Endodermal cell (in vitro differentiated cells): ENCODE results near the gene PAEP. TPM values are rescaled to one million over a fixed set of nuclear protein-coding genes. Genes with fewer than 3 reads are reported as not detected.

Experiments used
- DNase-seq: peaks from one replicate; pipeline ENCODE4 v3.0.0-alpha.2; 2017
- H3K27ac ChIP-seq: 2 replicates; pipeline ENCODE4 v1.5.1; 2013; ENCODE audit warnings: mild to moderate bottlenecking, low read depth, low read length, moderate library complexity
- H3K27me3 ChIP-seq: 2 replicates; pipeline ENCODE4 v1.6.1; 2013; ENCODE audit warnings: mild to moderate bottlenecking, low read length, moderate library complexity; ENCODE audit not compliant: insufficient read depth, control insufficient read depth, poor library complexity, severe bottlenecking
- H3K36me3 ChIP-seq: 2 replicates; pipeline ENCODE4 v1.7.0; 2013; ENCODE audit warnings: mild to moderate bottlenecking, low read length, moderate library complexity; ENCODE audit not compliant: control insufficient read depth, insufficient read depth
- H3K4me1 ChIP-seq: one replicate; pipeline ENCODE4 v1.7.0; 2013; ENCODE audit warnings: low read length; ENCODE audit not compliant: control insufficient read depth, insufficient read depth
- H3K4me3 ChIP-seq: 2 replicates; pipeline ENCODE4 v1.5.1; 2013; ENCODE audit warnings: mild to moderate bottlenecking, low read length, moderate library complexity
- H3K9ac ChIP-seq: 2 replicates; pipeline ENCODE4 v1.6.1; 2013; ENCODE audit warnings: mild to moderate bottlenecking, low read length, moderate library complexity; ENCODE audit not compliant: poor library complexity, severe bottlenecking; ENCODE audit errors: extremely low read depth
- H3K9me3 ChIP-seq: 2 replicates; pipeline ENCODE4 v1.6.1; 2013; ENCODE audit warnings: mild to moderate bottlenecking, low read length, moderate library complexity; ENCODE audit not compliant: control insufficient read depth
- H3K27ac Mint-ChIP-seq: 2 replicates; pipeline ENCODE4 v1.8.0; 2020; ENCODE audit warnings: mixed read lengths
- H3K27me3 Mint-ChIP-seq: 2 replicates; pipeline ENCODE4 v1.8.0; 2021; ENCODE audit warnings: mild to moderate bottlenecking, mixed read lengths; ENCODE audit not compliant: insufficient read depth
- H3K36me3 Mint-ChIP-seq: 2 replicates; pipeline ENCODE4 v1.8.0; 2020; ENCODE audit warnings: low read depth, mixed read lengths
- H3K4me1 Mint-ChIP-seq: 2 replicates; pipeline ENCODE4 v1.8.0; 2020; ENCODE audit warnings: mixed read lengths
- H3K4me3 Mint-ChIP-seq: 2 replicates; pipeline ENCODE4 v1.8.0; 2020; ENCODE audit warnings: mild to moderate bottlenecking, moderate library complexity, mixed read lengths
- H3K9me3 Mint-ChIP-seq: 2 replicates; pipeline ENCODE4 v1.8.0; 2020; ENCODE audit warnings: mild to moderate bottlenecking, mixed read lengths
- WGBS, 2 experiments: methylation state at CpG; one replicate each; pipeline versions ENCODE4 v1.1.5 to v1.1.7; 2013; ENCODE audit warnings: missing lambda C conversion rate in 2 of 2, mixed read lengths in 1 of 2; ENCODE audit not compliant: insufficient coverage in 1 of 2, insufficient read length in 1 of 2; 5-methylcytosine and 5-hydroxymethylcytosine counted together
- total RNA-seq, 2 donors: library from RNA; stranded (reverse); fragmentation: NEBNext Ultra II Directional in 1 of 2; extraction: Animal tissue kit (Norgen Biotek cat#: 25700) in 1 of 2; gene quantifications; 2 replicates in 1 of 2; 3 replicates in 1 of 2; pipeline ENCODE4 v1.2.1, GENCODE V29; 2021
- TF ChIP-seq, protein P1 (sequence below): fragments of 200-600 bp; sonication (generic); conservative IDR thresholded peaks from 2 replicates; pipeline ENCODE4 v1.5.0; 2021; ENCODE audit warnings: antibody characterized with exemption, mild to moderate bottlenecking

PAEP gene
- total RNA-seq, 2 donors from 2014 or later = not detected

DNA sequence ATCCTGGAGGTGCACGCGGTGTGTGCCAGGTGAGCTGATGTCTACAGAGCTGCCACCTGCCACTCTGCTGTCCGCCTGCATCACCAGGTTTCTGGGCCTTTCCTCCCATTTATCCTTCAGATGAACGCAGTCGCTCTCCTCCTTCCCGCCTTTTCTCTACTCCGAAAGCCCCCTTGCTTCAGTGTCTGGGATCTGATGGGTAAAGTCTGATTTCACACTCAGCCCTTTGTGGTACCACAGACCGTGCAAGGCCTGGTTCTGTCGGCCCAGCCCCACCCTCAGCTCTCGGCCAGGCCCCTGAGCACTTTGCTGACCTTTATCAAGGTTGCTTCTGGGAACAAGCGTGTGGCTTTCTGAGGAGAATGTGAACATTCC lies 45.3 kb downstream of the PAEP start:
- Mint-ChIP-seq H3K27ac (no peak overlapping the region), H3K9me3 (peaks cover 16% of the 10 kb centered on the region), H3K4me1 (no peaks in the 10 kb centered on the region), H3K36me3 (no peaks in the 10 kb centered on the region), H3K27me3 (no peaks in the 10 kb centered on the region), H3K4me3 (no peak overlapping the region)
- H3K4me3 ChIP-seq = no peak overlapping the region
- no peak overlapping the region for H3K9ac ChIP-seq
- no peaks in the 10 kb centered on the region for H3K4me1 ChIP-seq
- H3K9me3 ChIP-seq = no peaks in the 10 kb centered on the region
- H3K27ac ChIP-seq = no peak overlapping the region
- H3K36me3 ChIP-seq = no peaks in the 10 kb centered on the region
- H3K27me3 ChIP-seq = no peaks in the 10 kb centered on the region
- TF ChIP-seq, protein P1, sequence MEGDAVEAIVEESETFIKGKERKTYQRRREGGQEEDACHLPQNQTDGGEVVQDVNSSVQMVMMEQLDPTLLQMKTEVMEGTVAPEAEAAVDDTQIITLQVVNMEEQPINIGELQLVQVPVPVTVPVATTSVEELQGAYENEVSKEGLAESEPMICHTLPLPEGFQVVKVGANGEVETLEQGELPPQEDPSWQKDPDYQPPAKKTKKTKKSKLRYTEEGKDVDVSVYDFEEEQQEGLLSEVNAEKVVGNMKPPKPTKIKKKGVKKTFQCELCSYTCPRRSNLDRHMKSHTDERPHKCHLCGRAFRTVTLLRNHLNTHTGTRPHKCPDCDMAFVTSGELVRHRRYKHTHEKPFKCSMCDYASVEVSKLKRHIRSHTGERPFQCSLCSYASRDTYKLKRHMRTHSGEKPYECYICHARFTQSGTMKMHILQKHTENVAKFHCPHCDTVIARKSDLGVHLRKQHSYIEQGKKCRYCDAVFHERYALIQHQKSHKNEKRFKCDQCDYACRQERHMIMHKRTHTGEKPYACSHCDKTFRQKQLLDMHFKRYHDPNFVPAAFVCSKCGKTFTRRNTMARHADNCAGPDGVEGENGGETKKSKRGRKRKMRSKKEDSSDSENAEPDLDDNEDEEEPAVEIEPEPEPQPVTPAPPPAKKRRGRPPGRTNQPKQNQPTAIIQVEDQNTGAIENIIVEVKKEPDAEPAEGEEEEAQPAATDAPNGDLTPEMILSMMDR = no peak
- 90 to 96% methylated on average over 11 of the region's 11 CpGs for WGBS, 2 experiments
- no peak for DNase-seq

DNA sequence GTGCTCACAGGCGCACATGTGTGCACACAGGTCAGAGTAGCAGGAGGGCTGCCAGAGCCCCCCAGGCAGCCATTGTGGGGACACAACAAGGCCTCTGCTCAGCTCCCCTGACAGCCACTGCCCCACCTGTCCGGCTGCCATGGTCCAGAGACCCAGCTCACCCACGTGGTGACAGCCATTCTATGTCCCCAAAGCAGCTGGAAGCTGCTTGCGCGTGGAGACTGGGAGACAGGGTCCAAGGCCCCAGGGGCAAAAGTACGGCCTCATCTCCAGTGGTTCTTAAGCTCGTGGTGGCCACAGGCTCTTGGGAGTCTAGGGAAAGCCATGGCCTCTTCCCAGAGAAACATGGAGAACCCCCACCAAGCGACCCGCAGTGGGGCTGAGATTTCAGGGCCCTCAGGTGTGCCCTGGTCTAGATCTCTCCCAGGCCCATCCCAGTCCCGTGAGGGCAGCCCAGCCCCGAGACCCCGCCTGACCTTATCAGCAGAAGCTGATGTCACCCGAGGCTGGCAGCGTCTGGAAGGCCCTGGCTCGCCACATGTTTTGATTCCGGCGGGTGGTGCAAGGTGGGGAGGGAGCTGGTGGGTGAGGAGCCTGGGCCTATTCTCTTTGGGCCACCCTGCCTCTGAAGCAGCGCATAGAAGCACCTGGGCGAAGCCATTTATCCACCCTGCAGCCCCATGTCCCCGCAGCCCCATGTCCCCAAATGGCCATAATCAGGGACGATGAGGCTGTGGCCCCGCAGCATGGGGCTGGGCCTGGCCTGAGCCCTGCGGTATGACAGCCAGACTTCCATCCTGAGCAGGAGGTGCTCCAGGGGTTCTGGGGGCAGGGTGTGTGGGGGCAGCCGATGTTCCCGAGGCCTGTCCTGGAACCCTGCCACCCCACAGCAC lies 46.1 kb downstream of the PAEP start:
- no peaks in the 10 kb centered on the region for H3K27me3 Mint-ChIP-seq
- no peaks in the 10 kb centered on the region for H3K4me1 Mint-ChIP-seq
- Histone ChIP-seq H3K27ac (no peak overlapping the region), H3K27me3 (no peaks in the 10 kb centered on the region), H3K36me3 (no peaks in the 10 kb centered on the region), H3K9me3 (no peaks in the 10 kb centered on the region), H3K9ac (no peak overlapping the region), H3K4me1 (no peaks in the 10 kb centered on the region), H3K4me3 (no peak overlapping the region)
- H3K9me3 Mint-ChIP-seq = peaks cover 19% of the 10 kb centered on the region
- no peak overlapping the region for H3K27ac Mint-ChIP-seq
- H3K4me3 Mint-ChIP-seq = no peak overlapping the region
- no peak for DNase-seq
- 92 to 93% methylated on average over 6 to 25 of the region's 25 CpGs for WGBS, 2 experiments
- H3K36me3 Mint-ChIP-seq = no peaks in the 10 kb centered on the region
- TF ChIP-seq, protein P1 = no peak

DNA sequence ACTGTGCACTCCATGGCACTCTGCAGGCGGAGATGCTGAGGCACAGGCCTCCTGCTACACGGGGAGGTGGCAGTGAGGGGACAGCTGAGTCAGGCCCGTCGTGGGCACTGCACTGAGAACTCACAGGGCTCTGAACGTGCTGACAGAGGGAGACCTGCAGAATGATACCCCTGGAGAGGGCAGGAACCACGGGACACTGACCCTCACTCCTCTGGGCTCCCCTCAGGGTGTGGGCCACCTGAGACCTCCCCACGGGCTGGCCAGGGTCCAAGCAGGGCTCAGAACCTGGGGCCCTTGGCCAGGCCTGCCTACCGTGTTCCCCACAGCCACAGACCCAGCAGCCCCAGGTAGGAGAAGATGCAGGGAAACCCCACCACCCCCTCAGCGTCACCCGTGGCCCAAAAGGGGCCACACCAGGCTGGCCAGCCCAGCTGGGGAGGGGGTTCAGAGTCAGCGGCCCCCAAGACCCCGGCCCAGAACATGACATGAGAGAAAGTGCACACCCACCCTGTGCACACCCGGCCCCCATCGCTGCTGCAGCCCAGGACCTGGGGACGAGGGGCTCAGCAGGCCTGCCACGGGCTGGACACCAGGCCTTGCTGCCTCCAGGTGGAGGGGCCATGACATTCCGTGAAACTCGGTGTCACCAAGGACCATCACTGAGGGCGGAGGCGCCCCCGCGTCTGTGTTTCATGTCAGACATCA lies 46.9 kb downstream of the PAEP start:
- Histone ChIP-seq H3K4me3 (no peak overlapping the region), H3K4me1 (no peaks in the 10 kb centered on the region), H3K36me3 (no peaks in the 10 kb centered on the region), H3K27ac (no peak overlapping the region), H3K27me3 (no peaks in the 10 kb centered on the region), H3K9me3 (no peaks in the 10 kb centered on the region), H3K9ac (no peak overlapping the region)
- Mint-ChIP-seq H3K4me1 (no peaks in the 10 kb centered on the region), H3K9me3 (peaks cover 19% of the 10 kb centered on the region), H3K27me3 (no peaks in the 10 kb centered on the region), H3K4me3 (no peak overlapping the region), H3K36me3 (no peaks in the 10 kb centered on the region), H3K27ac (no peak overlapping the region)
- TF ChIP-seq, protein P1 = no peak
- WGBS, 2 experiments = 91 to 94% methylated on average over 15 to 22 of the region's 22 CpGs
- no peak for DNase-seq
